Mesenteric fat pad (tissue), 1 donor: ENCODE data around the gene RMND5A. TPM values are rescaled to one million over a fixed set of nuclear protein-coding genes. Genes with fewer than 3 reads are reported as not detected.

ENCODE experiments used
- DNase-seq: peaks from one replicate; pipeline ENCODE4 v3.0.0-alpha.2; 2020; ENCODE audit warnings: low spot score
- total RNA-seq: library from RNA; stranded (reverse); fragmentation: NEBNext Ultra II Directional; extraction: Animal tissue kit (Norgen Biotek cat#: 25700); gene quantifications from one replicate; pipeline ENCODE4 v1.2.1, GENCODE V29; 2021
- donor health status: DM: yes; HTN: yes; CAD: no.

Gene RMND5A
- total RNA-seq, 1 donor from 2014 or later: 30.9 TPM

- no peak for DNase-seq
Observed at GRCh38 chr2:86764661-86765309, 44.7 kb downstream of the RMND5A start.

DNA sequence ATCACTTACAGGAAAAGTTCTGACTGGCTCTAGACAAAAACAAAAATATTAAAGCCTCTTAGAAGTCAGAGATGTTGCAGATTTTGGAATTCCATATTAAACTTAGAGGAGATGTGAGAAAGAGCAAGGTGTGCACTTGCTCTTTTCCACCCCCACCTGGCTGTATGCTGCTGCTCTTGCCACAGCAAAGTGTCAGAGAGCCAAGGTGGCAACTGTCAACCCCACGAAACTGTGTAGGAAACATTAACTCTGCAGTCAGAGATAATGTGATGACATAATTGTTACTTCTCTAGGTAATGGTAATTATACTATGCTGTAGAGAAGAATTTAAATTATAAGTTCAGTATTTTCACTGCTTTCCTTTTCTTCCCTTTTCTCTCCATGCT lies 45.2 kb downstream of the RMND5A start:
- no peak for DNase-seq

DNA sequence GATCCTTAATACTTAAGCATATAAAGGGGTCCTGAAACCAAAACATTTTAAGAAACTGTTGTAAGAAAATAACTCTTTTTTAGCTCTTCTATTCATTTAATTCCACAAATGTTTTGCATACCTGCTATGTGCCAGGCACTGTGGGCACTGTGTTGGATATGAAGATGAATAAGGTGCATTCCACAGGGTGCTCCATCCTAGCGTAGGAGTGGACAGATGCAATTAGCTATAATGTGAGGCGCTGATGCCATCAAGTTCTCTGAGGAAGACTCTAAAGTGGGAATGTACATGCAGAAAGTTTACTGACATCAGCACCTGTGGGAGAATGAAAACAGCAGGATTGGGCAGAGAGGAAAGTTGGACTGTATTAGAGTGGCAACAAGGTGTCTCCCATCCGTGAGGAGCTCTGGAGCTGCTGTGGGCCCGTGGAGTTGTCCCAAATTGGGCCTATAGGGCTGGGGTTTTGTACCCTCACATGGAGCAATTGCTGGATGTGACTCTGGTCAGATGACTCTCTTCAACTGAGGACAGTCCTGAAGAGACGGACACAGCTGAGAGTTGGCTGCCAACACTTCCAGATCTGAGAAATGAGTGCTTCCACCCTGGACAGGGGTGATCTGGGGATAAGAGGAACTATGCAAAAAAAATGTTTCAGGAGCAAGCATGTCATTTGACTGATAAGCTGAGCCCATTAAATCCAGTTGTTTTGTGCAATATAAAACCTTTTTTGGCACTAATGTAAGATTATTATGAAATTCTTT lies 48.3 kb downstream of the RMND5A start:
- DNase-seq: no peak

GRCh38 chr2:86769838-86770237 lies 49.7 kb downstream of the RMND5A start:
- DNase-seq: no peak

DNA sequence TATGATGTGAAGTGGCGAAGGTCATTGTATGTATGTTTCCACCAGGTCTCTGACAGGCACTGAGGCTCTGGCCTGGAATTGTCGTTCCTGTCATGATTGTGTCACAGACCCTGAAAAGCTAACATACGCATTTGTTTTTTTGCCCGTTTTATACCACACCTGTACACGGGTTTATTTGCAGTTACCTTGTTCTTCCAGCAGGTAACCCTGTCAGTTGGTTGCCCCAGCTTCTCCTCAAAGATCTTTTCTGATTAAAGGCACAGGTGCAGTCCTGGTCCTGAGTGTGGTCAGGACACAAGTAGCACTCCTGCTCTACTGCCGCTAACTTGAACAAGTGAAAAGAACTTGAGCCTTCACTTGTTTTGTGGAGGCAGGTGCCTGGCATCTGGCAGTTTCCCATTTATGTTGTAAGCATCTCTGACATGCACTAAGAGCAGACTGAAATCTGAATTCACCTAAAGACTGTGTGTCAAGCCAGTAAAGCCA lies 50.8 kb downstream of the RMND5A start:
- DNase-seq: no peak

DNA sequence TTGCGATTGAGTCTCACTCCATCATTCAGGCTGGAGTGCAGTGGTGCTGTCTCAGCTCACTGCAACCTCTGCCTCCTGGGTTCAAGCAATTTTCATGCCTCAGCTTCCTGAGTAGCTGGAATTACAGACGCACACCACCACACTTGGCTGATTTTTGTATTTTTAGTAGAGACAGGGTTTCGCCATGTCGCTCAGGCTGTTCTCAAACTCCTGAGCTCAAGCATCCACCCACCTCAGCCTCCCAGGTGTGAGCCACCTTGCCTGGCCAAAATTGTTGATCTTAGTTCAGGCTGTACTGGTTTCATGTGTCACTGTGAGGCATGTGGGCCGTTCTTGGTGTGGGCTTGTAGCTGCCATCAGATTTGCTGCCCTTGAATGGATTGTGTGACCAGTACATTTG lies 52.5 kb downstream of the RMND5A start:
- DNase-seq: no peak

DNA sequence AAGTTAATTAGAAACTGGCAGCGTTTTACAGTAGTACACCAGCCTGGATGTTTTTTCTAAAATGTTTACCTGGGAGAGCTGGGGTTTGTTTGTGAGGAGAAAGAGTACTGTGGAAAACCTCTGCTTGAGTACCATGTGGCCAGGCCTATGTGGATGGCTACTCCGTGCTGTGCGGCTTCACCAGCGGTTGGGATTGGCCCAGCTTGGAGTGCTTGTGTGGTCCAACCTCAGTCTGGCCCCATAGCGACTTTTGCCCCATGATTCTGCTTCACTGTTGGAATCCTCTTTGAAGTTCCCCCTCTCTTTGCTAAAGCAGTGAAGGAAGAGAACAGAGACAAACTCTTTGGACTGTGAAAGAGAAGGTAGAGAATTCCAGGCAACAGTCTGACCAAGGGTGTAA lies 54.8 kb downstream of the RMND5A start:
- no peak for DNase-seq

- no peak for DNase-seq
Observed at GRCh38 chr2:86775338-86775737, 55.2 kb downstream of the RMND5A start.

DNA sequence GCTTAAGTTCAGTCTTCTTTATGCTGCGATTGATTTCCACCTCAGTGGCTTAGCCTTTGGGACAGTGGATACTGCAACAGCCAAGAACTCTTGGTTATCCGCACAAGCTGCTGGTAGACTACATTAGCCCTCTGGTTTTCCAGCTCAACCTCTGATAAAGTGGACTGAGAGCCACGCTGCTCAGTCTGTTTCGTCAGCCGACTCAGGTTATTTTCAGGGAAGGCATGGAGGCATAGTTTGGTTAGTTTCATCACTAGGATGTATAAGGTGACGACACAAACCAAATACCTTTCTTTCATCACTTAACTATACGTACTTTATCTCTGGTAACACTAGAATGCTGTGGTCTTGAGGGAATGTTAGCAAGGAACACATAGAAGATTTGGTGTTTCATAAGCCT lies 56.4 kb downstream of the RMND5A start:
- no peak for DNase-seq

GRCh38 chr2:86778957-86779356 lies 58.9 kb downstream of the RMND5A start:
- no peak for DNase-seq

DNA sequence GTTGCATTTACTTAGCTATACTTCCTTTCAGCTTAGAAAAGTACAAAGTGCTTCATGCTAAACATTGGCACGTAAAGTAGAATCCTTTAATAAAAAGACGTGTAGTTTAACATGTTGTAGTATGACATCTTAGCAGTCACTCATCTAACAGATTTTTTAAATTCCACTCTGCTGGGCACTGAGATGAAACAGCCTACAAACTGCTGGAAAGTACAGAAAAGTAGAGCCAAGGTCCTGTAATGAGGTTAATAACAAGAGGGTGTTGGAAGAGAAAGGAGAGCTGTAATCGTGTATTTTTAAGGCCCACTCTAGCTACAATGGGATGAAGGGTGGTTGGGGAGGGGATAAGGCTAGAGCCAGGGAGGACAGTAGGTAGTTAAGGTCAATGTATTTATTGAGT lies 59.9 kb downstream of the RMND5A start:
- no peak for DNase-seq

DNA sequence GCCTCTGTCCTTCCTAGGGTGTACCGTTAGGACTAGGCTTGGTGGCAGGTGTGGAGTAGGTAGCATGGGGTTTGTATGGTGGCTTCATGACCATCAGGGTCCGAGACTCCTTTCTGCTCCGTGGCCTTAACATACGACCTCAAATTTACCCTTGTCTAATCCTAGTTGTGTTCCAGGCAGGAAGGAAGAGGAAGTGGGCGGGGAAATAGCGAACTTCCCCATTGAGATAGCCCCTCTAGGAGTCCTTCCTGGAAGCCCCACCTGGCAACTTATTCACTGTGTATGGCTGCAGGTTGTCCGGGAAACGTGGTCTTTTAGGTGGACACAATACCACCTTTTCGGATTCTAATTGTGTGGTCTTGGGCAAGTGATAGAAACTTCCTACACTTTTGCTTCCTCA lies 61.3 kb downstream of the RMND5A start:
- DNase-seq: no peak

GRCh38 chr2:86782748-86783147 lies 62.7 kb downstream of the RMND5A start:
- no peak for DNase-seq

DNA sequence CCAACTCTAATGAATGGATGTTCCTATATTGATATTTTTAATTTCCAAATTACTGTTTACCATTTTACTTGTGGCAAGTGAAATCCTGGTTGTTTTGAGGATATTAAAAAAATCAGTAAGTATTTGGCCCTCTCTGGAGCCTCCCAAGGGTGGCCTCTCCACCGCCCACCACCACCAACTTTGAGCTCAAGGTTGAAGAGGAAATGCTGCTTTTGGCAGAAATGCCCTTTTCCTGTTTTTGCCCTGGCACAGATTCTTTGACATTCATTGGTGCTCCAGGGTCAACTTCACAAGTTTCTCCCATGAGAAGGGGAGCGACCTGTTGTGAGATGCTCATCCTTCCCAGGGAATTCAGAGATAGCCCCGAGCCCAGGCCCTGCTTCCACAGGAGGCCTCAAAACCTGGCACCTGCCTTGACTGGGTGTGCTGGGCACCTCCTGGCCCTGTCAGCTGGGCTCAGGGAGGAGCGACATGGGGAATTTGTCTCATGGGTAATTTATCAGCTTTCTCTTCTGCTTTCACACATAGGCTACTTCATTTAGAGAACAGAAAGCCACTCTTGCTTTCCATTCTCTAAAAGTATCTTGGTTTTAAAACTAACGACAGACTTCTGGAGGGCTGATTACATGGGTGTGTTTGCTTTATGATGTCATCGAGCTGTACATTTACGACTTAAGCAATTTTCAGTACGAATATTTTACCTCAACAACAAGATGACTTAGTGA lies 63.7 kb downstream of the RMND5A start:
- DNase-seq: no peak

GRCh38 chr2:86785456-86785855 lies 65.4 kb downstream of the RMND5A start:
- no peak for DNase-seq

- DNase-seq: no peak
Observed at GRCh38 chr2:86786001-86786536, 66.0 kb downstream of the RMND5A start.

DNA sequence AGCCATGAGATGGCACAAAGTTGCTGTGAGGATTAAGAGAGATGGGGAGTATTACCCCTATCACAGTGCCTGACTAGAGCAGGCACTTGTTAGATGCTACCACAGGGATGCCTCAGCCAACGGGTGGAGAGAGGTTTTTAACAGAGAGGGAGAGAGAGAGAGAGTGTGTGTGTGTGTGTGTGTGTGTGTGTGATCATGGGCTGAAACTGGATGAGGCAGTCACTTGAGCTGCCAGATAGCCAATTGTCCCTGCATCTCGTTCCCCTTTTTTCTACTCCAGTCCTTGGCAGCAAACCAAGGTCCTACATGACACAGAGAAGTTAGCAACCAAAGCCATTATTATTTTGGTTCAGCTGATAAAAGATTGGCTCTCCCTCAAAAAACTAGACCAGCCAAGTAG lies 67.6 kb downstream of the RMND5A start:
- no peak for DNase-seq

DNA sequence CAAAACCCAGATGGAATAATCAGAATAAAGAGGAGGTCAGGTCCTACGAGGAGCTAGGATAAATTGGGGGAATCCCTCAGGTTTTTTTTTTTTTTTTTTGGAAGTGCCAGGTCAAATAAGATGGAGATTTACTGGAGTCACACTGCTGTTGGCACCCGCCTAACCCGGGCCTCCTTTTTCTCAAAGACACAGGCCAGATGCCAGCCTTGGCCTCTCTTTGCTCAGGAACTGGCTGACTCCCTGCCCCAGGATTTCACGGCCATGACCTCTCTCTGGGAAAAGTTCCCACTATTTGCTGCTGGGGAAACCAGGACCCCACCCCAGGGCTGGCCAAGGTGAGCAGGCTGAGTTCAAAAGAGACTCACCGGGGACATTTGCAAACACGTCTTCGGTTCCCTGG lies 68.1 kb downstream of the RMND5A start:
- no peak for DNase-seq

GRCh38 chr2:86788881-86789686 lies 69.0 kb downstream of the RMND5A start:
- no peak for DNase-seq

DNA sequence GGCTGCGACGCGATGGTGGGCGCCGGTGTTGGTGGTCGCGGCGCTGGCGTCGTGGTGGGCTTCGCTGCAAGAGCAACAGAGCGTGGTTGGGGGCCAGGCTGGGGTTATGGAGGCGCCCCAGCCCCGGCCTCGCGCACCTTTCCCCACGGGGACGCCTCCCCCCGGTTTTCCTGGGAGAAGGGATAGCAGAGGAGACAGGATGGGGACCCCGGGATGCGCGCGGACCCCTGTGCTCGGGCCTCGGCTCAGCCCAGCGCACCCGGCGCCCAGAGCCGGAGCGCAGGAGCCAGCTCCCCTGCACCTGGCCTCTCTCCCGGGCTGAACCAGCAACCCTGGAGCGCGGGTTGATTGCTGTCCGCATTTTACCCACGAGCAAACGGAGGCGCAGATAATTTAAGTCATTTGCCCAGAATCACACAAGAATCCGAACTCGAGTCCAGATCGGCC lies 69.6 kb downstream of the RMND5A start:
- no peak for DNase-seq

- DNase-seq: no peak
Observed at GRCh38 chr2:86790134-86790675, 70.1 kb downstream of the RMND5A start.
